Loucy (cell line): ENCODE data around the gene ATAD3C.

Source experiments
- H2AFZ ChIP-seq: fragments of 200-600 bp; sonication (generic); 2 replicates; pipeline ENCODE4 v1.6.0; 2016; ENCODE audit warnings: antibody characterized with exemption, mild to moderate bottlenecking, low read length, moderate library complexity
- H3F3A ChIP-seq: fragments of 200-600 bp; 2 replicates; pipeline ENCODE4 v1.6.0; 2016; ENCODE audit warnings: antibody characterized with exemption, low read depth, mild to moderate bottlenecking
- H3K27me3 ChIP-seq: fragments of 200-600 bp; sonication (generic); 2 replicates; pipeline ENCODE4 v1.6.1; 2014; ENCODE audit warnings: low read length, mild to moderate bottlenecking; ENCODE audit not compliant: insufficient read depth, poor library complexity, severe bottlenecking
- H3K36me3 ChIP-seq: fragments of 200-600 bp; sonication (generic); 2 replicates; pipeline ENCODE4 v1.6.1; 2016; ENCODE audit warnings: low read length; ENCODE audit not compliant: insufficient read depth
- H3K4me1 ChIP-seq: fragments of 200-600 bp; sonication (generic); 2 replicates; pipeline ENCODE4 v1.5.1; 2014; ENCODE audit warnings: low read length, mild to moderate bottlenecking; ENCODE audit not compliant: insufficient read depth, poor library complexity, severe bottlenecking
- H3K4me2 ChIP-seq: fragments of 200-600 bp; sonication (generic); 2 replicates; pipeline ENCODE4 v1.6.0; 2014; ENCODE audit warnings: antibody characterized with exemption, low read length, low read depth, mild to moderate bottlenecking; ENCODE audit not compliant: poor library complexity, severe bottlenecking
- H3K4me3 ChIP-seq: fragments of 200-600 bp; sonication (generic); 2 replicates; pipeline ENCODE4 v1.5.1; 2014; ENCODE audit warnings: low read length, mild to moderate bottlenecking, mixed read lengths; ENCODE audit not compliant: poor library complexity, severe bottlenecking
- H3K79me2 ChIP-seq: fragments of 200-600 bp; sonication (generic); 2 replicates; pipeline ENCODE4 v1.6.1; 2014; ENCODE audit warnings: low read length; ENCODE audit not compliant: insufficient read depth
- H3K9ac ChIP-seq: fragments of 200-600 bp; sonication (generic); 2 replicates; pipeline ENCODE4 v1.6.0; 2014; ENCODE audit warnings: mild to moderate bottlenecking, low read depth, low read length, moderate library complexity; ENCODE audit not compliant: poor library complexity, severe bottlenecking
- H3K9me2 ChIP-seq: fragments of 200-600 bp; sonication (generic); replicated peaks from 2 replicates; pipeline ENCODE4 v1.6.1; 2016; ENCODE audit warnings: low read depth, low read length, mixed read lengths
- H3K9me3 ChIP-seq: fragments of 200-600 bp; sonication (generic); 2 replicates; pipeline ENCODE4 v1.6.1; 2014; ENCODE audit warnings: mild to moderate bottlenecking, antibody characterized with exemption, low read length, low read depth; ENCODE audit not compliant: insufficient read depth
- H4K20me1 ChIP-seq: fragments of 200-600 bp; sonication (generic); 2 replicates; pipeline ENCODE4 v1.6.0; 2014; ENCODE audit warnings: antibody characterized with exemption, low read length, mild to moderate bottlenecking; ENCODE audit not compliant: insufficient read depth, poor library complexity, severe bottlenecking
- EZH2phosphoT487 ChIP-seq: fragments of 200-600 bp; IDR thresholded peaks from 2 replicates; pipeline ENCODE4 v1.6.1; 2018; ENCODE audit warnings: antibody characterized with exemption, mild to moderate bottlenecking, moderate library complexity, borderline replicate concordance
- TF ChIP-seq, protein P1 (sequence below): fragments of 200-600 bp; sonication (generic); conservative IDR thresholded peaks from 2 replicates; pipeline ENCODE4 v1.5.1; 2014; ENCODE audit warnings: mild to moderate bottlenecking, antibody characterized with exemption, low read length

The ATAD3C gene

DNA sequence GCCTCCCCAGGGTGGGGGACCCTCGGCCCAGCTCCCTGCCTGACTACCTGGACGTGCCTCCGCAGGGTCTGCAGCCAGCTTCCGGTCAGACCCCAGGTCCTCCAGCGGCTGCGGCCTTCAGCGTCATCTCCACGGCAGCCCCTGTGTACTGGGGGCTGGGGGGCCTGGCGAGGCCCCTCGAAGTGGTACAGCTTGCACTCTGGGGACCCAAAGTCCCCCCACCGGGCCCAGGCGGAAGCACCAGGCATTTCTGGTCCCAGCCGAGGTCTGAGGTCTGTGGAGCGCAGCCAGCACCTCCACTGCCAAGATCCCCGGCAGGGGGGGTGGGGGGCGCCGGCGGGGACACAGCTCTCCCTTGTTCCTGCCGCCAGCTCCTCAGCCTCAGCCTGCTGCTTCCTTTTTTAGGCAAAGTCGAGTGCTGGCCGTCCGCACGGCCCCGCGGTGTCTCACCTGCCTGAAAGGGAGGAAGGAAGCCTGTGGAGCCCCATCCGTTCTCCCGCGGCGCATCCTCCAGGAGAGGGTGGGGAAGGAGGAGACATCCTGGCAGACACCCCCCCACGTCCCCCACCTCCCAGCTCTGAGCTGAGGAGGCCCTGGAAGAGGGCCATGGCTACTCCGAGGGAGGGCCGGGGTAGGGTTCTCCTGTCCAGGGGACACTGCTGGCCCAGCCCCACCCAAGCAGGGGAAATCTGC lies 15.2 kb upstream of the ATAD3C start:
- no peaks in the 10 kb centered on the region for H3K9me2 ChIP-seq
- no peaks in the 10 kb centered on the region for H3K9me3 ChIP-seq
- TF ChIP-seq, protein P1, sequence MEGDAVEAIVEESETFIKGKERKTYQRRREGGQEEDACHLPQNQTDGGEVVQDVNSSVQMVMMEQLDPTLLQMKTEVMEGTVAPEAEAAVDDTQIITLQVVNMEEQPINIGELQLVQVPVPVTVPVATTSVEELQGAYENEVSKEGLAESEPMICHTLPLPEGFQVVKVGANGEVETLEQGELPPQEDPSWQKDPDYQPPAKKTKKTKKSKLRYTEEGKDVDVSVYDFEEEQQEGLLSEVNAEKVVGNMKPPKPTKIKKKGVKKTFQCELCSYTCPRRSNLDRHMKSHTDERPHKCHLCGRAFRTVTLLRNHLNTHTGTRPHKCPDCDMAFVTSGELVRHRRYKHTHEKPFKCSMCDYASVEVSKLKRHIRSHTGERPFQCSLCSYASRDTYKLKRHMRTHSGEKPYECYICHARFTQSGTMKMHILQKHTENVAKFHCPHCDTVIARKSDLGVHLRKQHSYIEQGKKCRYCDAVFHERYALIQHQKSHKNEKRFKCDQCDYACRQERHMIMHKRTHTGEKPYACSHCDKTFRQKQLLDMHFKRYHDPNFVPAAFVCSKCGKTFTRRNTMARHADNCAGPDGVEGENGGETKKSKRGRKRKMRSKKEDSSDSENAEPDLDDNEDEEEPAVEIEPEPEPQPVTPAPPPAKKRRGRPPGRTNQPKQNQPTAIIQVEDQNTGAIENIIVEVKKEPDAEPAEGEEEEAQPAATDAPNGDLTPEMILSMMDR: no peak
- TF ChIP-seq EZH2phosphoT487: no peak
- no peak overlapping the region for H2AFZ ChIP-seq
- H3K27me3 ChIP-seq: no peaks in the 10 kb centered on the region
- H3K4me2 ChIP-seq: no peak overlapping the region
- H3F3A ChIP-seq: no peaks in the 10 kb centered on the region
- H3K9ac ChIP-seq: no peak overlapping the region
- H3K36me3 ChIP-seq: no peaks in the 10 kb centered on the region
- H3K79me2 ChIP-seq: no peaks in the 10 kb centered on the region
- H3K4me3 ChIP-seq: no peak overlapping the region
- no peaks in the 10 kb centered on the region for H4K20me1 ChIP-seq
- peaks cover 21% of the 10 kb centered on the region for H3K4me1 ChIP-seq

DNA sequence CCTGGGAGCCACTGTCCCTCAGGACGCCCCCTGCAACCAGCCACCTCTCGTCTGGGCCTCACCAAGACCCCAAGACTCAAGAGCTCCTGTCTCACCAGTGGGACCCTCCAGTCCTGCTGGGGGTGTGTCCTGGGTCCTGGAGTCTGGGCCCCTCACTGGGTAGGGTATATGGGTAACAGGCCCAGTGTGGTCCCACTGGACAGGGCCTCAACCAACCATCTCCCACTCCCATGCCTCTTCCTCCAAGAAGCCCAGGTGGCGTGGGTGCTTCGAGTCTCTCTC lies 14.7 kb upstream of the ATAD3C start:
- Histone ChIP-seq H3K27me3 (no peaks in the 10 kb centered on the region), H3K79me2 (no peaks in the 10 kb centered on the region), H3K4me2 (no peak overlapping the region), H3K4me1 (peaks cover 21% of the 10 kb centered on the region), H4K20me1 (no peaks in the 10 kb centered on the region), H3K9ac (no peak overlapping the region), H2AFZ (no peak overlapping the region), H3F3A (no peaks in the 10 kb centered on the region), H3K4me3 (no peak overlapping the region), H3K36me3 (no peaks in the 10 kb centered on the region), H3K9me3 (no peaks in the 10 kb centered on the region), H3K9me2 (no peaks in the 10 kb centered on the region)
- TF ChIP-seq, protein P1: no peak
- no peak for TF ChIP-seq EZH2phosphoT487

DNA sequence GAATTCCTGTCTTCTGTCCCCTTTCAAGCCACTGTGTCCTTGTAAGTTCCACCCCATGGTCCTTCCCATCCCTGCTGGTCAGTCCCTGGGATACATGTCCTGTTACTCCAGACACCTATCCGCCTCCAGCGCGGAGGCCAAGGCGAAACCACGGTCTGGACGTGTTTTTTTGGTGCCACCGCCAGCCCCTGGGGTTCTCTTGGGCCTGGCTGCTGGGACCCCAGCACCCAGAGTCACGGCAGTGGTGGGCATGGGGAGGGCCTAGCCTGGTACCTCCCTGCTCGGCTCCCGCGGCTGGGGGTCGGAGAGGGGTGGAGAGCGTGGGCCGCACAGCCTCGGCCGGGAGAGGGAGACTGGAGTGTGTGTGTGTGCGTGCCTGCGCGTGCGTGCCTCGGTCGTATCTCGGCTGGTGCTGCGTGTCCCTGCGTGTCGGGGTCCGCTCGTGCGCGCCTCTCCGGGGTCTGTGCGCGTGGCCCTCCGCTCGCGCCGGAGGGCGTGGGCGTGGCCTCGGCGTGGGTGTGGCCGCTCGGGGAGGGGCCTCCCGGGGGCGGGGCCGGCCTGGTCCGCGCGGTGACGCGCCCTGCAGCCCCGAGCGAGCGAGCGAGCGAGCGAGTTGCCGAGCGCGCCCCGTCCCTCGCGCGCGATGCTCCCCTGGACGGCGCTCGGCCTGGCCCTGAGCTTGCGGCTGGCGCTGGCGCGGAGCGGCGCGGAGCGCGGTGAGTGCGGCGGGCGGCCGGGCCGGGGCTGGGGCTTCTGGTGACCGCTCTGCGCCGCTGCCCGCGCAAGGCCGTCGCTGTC lies 14.2 kb upstream of the ATAD3C start, which contains the start of gene VWA1:
Gene VWA1, plus strand, starts transcription at position 585 of the 798 bp plus-strand sequence. Its CDS starts 59 bp downstream, at position 644.
- Histone ChIP-seq H3K9me3 (no peaks in the 10 kb centered on the region), H3K4me2 (no peak within 1 kb of the TSS), H2AFZ (no peak within 1 kb of the TSS), H3K79me2 (no peaks in the 10 kb centered on the region), H3F3A (no peaks in the 10 kb centered on the region), H4K20me1 (no peaks in the 10 kb centered on the region), H3K27me3 (no peaks in the 10 kb centered on the region), H3K9me2 (no peaks in the 10 kb centered on the region), H3K9ac (no peak within 1 kb of the TSS), H3K4me3 (no peak within 1 kb of the TSS), H3K4me1 (peaks cover 21% of the 10 kb centered on the region), H3K36me3 (no peaks in the 10 kb centered on the region)
- TF ChIP-seq, protein P1: no peak
- no peak for TF ChIP-seq EZH2phosphoT487
